DMS153 (cell line): ENCODE measurements around the gene SLAMF8.
A peak's percentile ranks its signal among the peaks of the same experiment; 100 is the strongest.

Experiments used
- DNase-seq: peaks from one replicate; lab custom pipeline; 2025; lab: John Stamatoyannopoulos, UW

The SLAMF8 gene

DNA sequence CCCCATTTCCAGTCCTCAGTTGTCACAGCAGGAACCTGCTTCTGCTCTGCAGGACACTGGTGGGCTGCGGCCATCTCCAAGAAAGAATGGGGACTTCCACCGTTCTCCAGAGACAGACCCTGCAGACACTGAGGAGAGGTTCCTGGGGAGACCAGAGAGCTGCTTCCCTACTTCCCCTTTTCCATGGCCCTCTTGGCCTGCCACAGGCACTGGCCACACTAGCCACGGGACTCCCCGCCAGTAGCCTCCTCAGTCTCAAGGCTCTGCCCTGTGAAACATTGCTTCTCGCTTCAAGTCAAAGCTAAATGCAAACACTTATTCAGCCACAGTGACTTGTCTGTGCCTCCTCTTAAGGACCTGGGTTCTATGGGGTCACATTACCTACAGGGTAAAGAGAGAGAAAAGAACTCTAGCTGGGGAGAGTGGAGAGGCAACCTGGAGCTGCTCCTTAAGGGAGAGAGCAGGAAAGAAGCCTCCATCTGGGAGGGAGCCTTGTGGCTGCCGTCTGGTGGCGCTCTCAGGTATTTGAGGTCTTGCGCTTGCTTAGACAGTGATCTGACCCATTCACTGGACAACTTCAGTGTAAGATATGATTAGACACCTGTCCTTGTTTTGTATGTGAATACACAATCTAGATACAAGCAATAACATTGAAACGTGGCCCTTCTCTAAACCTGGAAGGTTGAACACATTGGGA is 5.4 kb upstream of the SLAMF8 start:
- DNase-seq: no peak

- no peak for DNase-seq
Observed at GRCh38 chr1:159823406-159823805, 3.3 kb upstream of the SLAMF8 start.

GRCh38 chr1:159825564-159825963 is 1.1 kb upstream of the SLAMF8 start:
- DNase-seq: no peak

GRCh38 chr1:159827102-159827490 is 423 bp downstream of the SLAMF8 start:
- no peak for DNase-seq

GRCh38 chr1:159827549-159827948 is 876 bp downstream of the SLAMF8 start:
- DNase-seq: no peak

DNA sequence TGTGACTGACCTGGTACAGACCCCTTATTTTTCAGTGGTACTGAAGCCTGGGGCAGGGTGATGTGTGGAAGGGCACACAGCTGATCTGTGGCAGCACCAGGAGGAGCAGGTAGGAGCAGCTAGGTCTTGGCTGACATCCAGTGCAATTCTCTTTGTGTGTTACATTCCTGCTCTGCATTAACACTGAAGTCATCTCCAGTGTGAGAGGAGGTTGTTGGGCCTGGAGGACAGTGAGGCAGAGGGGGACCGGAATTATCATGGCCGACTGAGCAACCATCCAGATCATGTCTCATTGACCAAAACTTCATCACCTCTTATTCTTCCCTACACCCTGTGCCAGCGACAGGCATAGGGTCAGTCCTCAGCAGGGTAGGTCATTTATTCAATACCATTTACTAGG is 1.5 kb downstream of the SLAMF8 start:
- peak; percentile 25 for DNase-seq

DNA sequence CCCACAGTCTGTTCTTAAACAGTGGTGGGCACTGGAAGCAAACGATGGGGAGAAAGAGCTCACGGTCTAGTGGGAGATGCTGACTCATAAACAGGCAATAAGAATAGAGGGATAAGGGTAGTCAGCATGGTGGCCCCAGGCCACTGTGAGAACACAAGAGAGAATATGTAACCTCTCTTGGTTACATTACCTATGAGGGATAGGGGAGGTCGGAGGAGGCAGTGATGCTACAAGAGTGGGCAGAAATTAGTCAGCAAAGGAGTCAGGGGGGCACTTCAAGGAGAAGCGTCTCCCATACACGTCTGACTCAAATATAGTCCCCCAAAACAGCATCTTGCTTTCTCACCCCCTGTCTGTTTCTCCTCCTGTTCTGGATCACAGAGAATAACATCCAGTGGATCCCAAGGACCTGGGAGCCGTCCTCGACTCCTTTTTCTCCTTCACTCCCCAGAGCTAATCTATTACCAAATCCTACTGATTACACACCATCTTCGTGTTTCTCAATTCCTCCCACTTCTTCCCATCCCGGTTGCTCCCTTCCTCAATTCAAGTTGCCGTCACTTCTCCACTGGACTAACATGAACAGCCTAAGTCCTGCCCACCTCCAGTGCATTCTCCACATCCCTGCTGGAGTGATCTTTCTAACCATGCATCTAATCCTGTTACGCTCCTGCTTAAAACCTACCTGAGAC is 2.1 kb downstream of the SLAMF8 start:
- DNase-seq: no peak

GRCh38 chr1:159829273-159829634 is 2.6 kb downstream of the SLAMF8 start:
- DNase-seq: peak; percentile 64

- DNase-seq: no peak
Observed at GRCh38 chr1:159829822-159830465, 3.3 kb downstream of the SLAMF8 start.

DNA sequence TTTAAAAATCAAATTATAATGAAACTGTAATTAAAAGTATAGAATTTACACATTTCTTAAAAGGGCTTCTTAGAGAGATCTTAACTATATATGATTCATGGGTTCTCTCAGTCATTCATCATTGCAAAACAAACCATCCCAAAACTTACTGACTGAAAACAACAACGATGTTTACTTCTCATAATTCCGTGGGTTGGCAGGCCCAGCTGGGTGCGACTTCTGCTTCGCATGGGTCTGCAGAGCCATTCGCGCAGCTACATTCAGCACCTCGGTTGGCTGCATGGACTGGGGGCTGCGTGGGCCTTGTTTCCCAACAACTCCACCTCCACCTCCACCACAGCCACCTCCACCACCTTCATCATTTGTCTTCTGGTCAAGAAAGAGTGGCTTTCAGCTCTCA is 4.0 kb downstream of the SLAMF8 start:
- DNase-seq: no peak

DNA sequence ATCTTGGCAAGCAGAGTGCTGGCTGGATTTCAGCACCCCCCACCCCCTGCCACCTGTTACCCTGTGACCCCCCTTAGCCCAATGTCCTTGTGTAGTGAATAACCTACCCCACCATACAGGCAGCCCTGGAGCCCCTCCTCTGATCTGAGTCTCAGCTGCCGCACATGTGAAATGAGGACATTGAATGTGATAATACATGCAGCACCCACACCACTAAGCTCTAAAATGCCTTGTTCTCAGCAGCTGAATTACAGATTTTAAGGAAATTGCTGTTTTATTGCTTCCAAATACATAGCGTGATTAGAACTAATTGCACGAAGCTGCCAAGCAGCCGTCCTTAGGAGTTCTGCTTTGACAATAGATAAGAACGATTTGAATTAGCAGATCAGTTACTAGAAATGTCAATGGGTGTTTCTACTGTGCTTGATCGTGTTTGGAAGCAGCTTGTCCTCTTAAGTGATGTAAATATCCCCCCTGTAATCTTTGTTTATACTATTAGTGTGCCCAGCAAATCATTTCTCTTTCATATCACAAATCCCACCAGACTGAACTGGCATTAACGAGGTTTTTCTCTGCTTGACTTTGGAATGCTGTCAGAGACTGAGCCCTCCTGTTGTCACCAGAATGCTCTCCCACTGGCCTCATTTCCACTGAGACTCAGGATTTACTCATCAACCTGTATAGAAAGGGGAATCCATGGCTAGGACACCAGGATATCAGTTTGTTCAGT is 4.9 kb downstream of the SLAMF8 start:
- DNase-seq: no peak

- no peak for DNase-seq
Observed at GRCh38 chr1:159832309-159832708, 5.6 kb downstream of the SLAMF8 start.

- no peak for DNase-seq
Observed at GRCh38 chr1:159835356-159835755, 8.7 kb downstream of the SLAMF8 start.

DNA sequence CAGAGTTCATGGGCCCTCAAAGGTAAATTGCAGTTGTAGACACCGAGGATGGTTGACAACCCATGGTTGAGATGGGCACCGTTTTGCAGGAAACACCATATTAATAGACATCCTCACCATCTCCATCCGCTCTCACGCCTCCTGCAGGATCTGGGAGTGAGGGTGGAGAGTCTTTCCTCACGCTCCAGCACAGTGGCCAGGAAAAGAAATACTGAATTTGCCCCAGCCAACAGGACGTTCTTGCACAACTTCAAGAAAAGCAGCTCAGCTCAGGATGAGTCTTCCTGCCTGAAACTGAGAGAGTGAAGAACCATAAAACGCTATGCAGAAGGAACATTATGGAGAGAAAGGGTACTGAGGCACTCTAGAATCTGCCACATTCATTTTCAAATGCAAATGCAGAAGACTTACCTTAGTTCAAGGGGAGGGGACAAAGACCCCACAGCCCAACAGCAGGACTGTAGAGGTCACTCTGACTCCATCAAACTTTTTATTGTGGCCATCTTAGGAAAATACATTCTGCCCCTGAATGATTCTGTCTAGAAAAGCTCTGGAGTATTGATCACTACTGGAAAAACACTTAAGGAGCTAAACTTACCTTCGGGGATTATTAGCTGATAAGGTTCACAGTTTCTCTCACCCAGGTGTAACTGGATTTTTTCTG is 9.3 kb downstream of the SLAMF8 start:
- DNase-seq: no peak

DNA sequence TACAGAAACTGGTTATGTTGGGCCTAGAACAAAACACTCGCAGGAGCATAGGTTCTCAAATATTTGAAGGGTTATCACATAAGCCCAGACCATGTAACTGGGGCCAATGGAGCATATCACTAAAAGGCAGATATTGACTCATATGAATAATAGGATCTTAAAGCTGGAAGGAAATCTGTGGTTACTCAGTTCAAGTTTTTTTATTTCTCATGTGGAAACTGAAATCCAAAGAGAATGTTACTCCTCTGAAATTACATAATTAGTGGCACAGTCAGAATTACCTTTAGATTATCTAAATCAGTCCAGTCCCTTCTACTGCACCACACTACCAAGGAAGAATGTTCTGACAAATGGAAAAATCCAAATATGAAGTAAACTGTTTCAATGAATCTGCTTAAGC is 12.0 kb downstream of the SLAMF8 start:
- DNase-seq: no peak

GRCh38 chr1:159839116-159839849 is 12.6 kb downstream of the SLAMF8 start:
- DNase-seq: no peak

GRCh38 chr1:159841749-159842148 is 15.1 kb downstream of the SLAMF8 start:
- DNase-seq: no peak

DNA sequence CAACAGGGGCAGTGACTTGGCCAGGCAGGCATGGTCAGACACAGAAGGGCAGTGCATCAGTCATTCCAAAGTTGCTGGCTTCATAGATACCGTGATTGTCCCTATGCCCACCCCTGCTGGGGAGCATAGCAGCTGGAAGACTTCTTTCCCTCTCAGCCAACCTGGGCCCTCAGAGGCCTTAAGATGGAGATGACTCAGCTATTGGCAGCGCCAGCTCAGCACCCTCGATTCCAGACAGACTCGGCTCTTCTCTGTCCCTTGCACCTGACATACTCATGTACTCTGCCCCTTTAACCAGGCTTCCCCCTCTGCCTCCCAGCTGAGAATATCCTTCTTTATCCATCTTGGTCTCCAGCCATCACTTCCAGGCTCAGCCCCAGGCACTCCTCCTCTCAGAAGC is 16.8 kb downstream of the SLAMF8 start:
- no peak for DNase-seq

GRCh38 chr1:159845751-159846629 is 19.3 kb downstream of the SLAMF8 start:
- DNase-seq: no peak

DNA sequence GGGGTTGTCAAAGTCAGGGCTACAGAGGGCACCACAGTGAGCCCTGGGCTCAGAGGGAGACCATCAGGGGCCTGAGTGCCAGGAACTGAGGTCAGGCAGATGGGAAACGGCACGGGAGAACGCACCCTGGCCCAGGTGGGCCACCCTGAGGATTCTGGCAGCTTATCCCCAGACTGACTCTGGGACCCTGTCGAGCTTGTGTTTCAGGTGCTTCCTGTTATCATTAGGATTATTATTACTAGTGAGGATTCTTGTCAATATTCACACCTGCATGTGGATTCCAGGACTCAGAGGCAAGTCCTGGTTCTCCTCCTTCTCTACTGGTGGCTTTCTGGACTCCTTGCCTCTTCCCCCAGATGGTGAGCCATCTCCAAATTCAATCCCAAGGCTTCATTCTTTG is 20.6 kb downstream of the SLAMF8 start:
- no peak for DNase-seq

DNA sequence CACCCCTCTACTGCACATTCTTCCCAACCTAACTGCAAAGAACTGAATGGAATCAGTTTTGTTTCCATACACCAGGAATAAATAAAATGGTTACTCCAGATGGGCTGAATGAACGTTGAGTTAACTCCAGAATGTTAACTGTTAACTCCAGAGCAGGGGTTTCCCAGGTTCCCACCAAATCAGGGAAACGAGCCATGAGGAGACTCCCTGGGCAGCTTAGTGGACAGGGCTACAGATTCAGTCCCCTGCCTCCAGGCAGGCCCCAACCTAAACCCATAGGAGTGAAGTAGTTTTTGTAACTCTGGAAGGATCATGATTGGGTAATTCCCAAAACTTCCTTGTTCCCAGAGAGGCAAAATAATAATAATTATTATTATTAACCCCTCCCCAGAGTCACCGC is 21.7 kb downstream of the SLAMF8 start:
- DNase-seq: no peak
